Lower leg skin (tissue), 3 donors: Measurements from ENCODE around the gene TNNI3K.

Experiments
- POLR2A ChIP-seq, 2 donors: fragments of 450-650 bp; IDR thresholded peaks; one replicate each; pipeline ENCODE4 v1.6.1; 2016 to 2017; ENCODE audit warnings: antibody characterized with exemption in 2 of 2, mild to moderate bottlenecking in 1 of 2, moderate library complexity in 1 of 2
- TF ChIP-seq, protein P1 (sequence below), 3 donors: fragments of 450-650 bp; IDR thresholded peaks; one replicate each; pipeline ENCODE4 v1.5.1; 2016; ENCODE audit warnings: antibody characterized with exemption in 3 of 3, mild to moderate bottlenecking in 3 of 3, moderate library complexity in 2 of 3

DNA sequence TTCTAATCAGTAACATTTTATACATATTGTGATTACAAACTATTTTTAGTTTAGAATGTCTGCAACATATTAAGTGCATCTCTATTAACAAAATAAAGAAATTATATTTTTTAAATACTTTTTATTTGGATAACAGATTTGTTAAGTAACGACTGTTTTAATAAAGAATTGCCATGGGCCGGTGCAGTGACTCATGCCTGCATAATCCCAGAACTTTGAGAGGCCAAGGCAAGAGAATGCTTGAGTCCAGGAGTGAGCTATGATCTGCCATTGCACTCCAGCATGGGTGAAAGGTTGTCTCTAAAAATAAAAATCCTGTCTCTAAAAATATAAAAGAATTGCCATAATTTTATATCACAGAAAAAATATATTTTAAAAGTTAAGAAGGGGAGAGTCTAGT lies 41.3 kb upstream of the TNNI3K start:
- TF ChIP-seq, protein P1, sequence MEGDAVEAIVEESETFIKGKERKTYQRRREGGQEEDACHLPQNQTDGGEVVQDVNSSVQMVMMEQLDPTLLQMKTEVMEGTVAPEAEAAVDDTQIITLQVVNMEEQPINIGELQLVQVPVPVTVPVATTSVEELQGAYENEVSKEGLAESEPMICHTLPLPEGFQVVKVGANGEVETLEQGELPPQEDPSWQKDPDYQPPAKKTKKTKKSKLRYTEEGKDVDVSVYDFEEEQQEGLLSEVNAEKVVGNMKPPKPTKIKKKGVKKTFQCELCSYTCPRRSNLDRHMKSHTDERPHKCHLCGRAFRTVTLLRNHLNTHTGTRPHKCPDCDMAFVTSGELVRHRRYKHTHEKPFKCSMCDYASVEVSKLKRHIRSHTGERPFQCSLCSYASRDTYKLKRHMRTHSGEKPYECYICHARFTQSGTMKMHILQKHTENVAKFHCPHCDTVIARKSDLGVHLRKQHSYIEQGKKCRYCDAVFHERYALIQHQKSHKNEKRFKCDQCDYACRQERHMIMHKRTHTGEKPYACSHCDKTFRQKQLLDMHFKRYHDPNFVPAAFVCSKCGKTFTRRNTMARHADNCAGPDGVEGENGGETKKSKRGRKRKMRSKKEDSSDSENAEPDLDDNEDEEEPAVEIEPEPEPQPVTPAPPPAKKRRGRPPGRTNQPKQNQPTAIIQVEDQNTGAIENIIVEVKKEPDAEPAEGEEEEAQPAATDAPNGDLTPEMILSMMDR (IDR thresholded peaks at IDR 0.05) = no peak
- TF ChIP-seq POLR2A (IDR thresholded peaks at IDR 0.05) = no peak
